SK-N-SH (cell line): ENCODE data around the gene STRA8. TPM values are rescaled to one million over a fixed set of nuclear protein-coding genes. Genes with fewer than 3 reads are reported as not detected.

Experiments
- CTCF ChIA-PET: fragments of 300-600, 350-600 bp; formaldehyde crosslinking; extraction: SDS; loops from one replicate; lab custom pipeline; 2021; lab: Yijun Ruan, JAX
- POLR2A ChIA-PET: fragments of 350-600 bp; sonication (Branson Sonifier 250); formaldehyde crosslinking; extraction: SDS; loops from one replicate; lab custom pipeline; 2020; ENCODE audit warnings: antibody characterized with exemption, inconsistent platforms; lab: Yijun Ruan, JAX
- DNase-seq: peaks from one replicate; pipeline ENCODE4 v3.0.0; 2012
- H2AFZ ChIP-seq: fragments of 200-600 bp; sonication (generic); 2 replicates; pipeline ENCODE4 v1.8.1; 2016; ENCODE audit warnings: antibody characterized with exemption, mild to moderate bottlenecking, low read depth
- H3F3A ChIP-seq: fragments of 200-600 bp; sonication (generic); replicated peaks from 2 replicates; pipeline ENCODE3; 2016; ENCODE audit warnings: antibody characterized with exemption, mild to moderate bottlenecking; ENCODE audit not compliant: insufficient read depth
- H3K27ac ChIP-seq, 2 experiments: fragments of 200-500 bp in 1 of 2; fragments of 200-600 bp in 1 of 2; sonication (Bioruptor generic) in 1 of 2; sonication (generic), shearing (Covaris generic) in 1 of 2; 2 replicates each; pipeline versions ENCODE4 v1.5.1 to v1.6.1; 2014 to 2016; ENCODE audit warnings: low read depth in 2 of 2, inconsistent platforms in 1 of 2, low read length in 1 of 2, mild to moderate bottlenecking in 1 of 2, mixed read lengths in 1 of 2
- H3K27me3 ChIP-seq: fragments of 200-600 bp; sonication (generic), shearing (Covaris generic); 2 replicates; pipeline ENCODE4 v1.6.1; 2016; ENCODE audit warnings: mixed run types; ENCODE audit not compliant: insufficient read depth
- H3K36me3 ChIP-seq, 2 experiments: fragments of 200-500 bp in 1 of 2; fragments of 200-600 bp in 1 of 2; sonication (Bioruptor generic) in 1 of 2; sonication (generic) in 1 of 2; replicated peaks in 1 of 2; 2 replicates each; pipeline versions ENCODE3 to v1.5.1; 2014 to 2016; ENCODE audit warnings: low read length in 1 of 2, mild to moderate bottlenecking in 1 of 2; ENCODE audit not compliant: insufficient read depth in 2 of 2, control insufficient read depth in 1 of 2
- H3K4me1 ChIP-seq, 2 experiments: fragments of 200-500 bp in 1 of 2; fragments of 200-600 bp in 1 of 2; sonication (Bioruptor generic) in 1 of 2; sonication (generic), shearing (Covaris generic) in 1 of 2; 2 replicates each; pipeline versions ENCODE4 v1.5.1 to v1.6.1; 2014 to 2016; ENCODE audit warnings: low read depth in 1 of 2, low read length in 1 of 2, mixed run types in 1 of 2; ENCODE audit not compliant: insufficient read depth in 2 of 2, control insufficient read depth in 1 of 2
- H3K4me2 ChIP-seq: fragments of 200-600 bp; sonication (generic), shearing (Covaris generic); 2 replicates; pipeline ENCODE4 v1.6.1; 2017; ENCODE audit warnings: mixed run types
- H3K4me3 ChIP-seq, 2 experiments: fragments of 200-500 bp in 1 of 2; fragments of 200-600 bp in 1 of 2; sonication (Bioruptor generic) in 1 of 2; sonication (generic), shearing (Covaris generic) in 1 of 2; 2 replicates each; pipeline versions ENCODE4 v1.5.1 to v1.8.1; 2014 to 2016; ENCODE audit warnings: low read depth in 2 of 2, inconsistent platforms in 1 of 2, low read length in 1 of 2, mild to moderate bottlenecking in 1 of 2, mixed read lengths in 1 of 2, moderate library complexity in 1 of 2
- H3K79me2 ChIP-seq: fragments of 200-600 bp; sonication (generic); 2 replicates; pipeline ENCODE4 v1.8.1; 2017; ENCODE audit warnings: mild to moderate bottlenecking; ENCODE audit not compliant: insufficient read depth
- H3K9ac ChIP-seq: fragments of 200-600 bp; sonication (generic); 2 replicates; pipeline ENCODE4 v1.6.1; 2017; ENCODE audit warnings: mixed run types
- H3K9me2 ChIP-seq: fragments of 200-600 bp; sonication (generic); 2 replicates; pipeline ENCODE4 v1.6.1; 2017; ENCODE audit warnings: mixed run types
- H3K9me3 ChIP-seq: fragments of 200-600 bp; sonication (generic); 2 replicates; pipeline ENCODE4 v1.6.1; 2017; ENCODE audit warnings: mixed run types, mild to moderate bottlenecking, moderate library complexity
- H4K20me1 ChIP-seq: fragments of 200-600 bp; sonication (generic); 2 replicates; pipeline ENCODE4 v1.6.1; 2017; ENCODE audit warnings: mild to moderate bottlenecking, mixed run types; ENCODE audit not compliant: insufficient read depth
- ELF1 ChIP-seq: IDR thresholded peaks from 2 replicates; pipeline ENCODE4 v1.4.0; 2012
- FOXJ3 ChIP-seq: sonication (generic); formaldehyde crosslinking; IDR thresholded peaks from 2 replicates; pipeline ENCODE4 v1.5.1; 2020; ENCODE audit warnings: mild to moderate bottlenecking, missing genetic modification reagents
- GATA2 ChIP-seq: sonication (generic); formaldehyde crosslinking; IDR thresholded peaks from 2 replicates; pipeline ENCODE4 v1.5.0; 2020; ENCODE audit warnings: mild to moderate bottlenecking, missing genetic modification reagents
- MAX ChIP-seq: IDR thresholded peaks from 2 replicates; pipeline ENCODE4 v1.4.0; 2012; ENCODE audit warnings: low read depth
- NFIC ChIP-seq: IDR thresholded peaks from 2 replicates; pipeline ENCODE4 v1.4.0; 2012; ENCODE audit warnings: borderline replicate concordance
- NRF1 ChIP-seq: IDR thresholded peaks from 2 replicates; pipeline ENCODE4 v1.6.1; 2012; ENCODE audit warnings: low read depth, mild to moderate bottlenecking, low read length
- RAD21 ChIP-seq: IDR thresholded peaks from 2 replicates; pipeline ENCODE4 v1.6.1; 2012; ENCODE audit warnings: mild to moderate bottlenecking, low read length
- RCOR1 ChIP-seq: fragments of 150-350 bp; IDR thresholded peaks from 2 replicates; pipeline ENCODE4 v1.6.1; 2017; ENCODE audit warnings: antibody characterized with exemption, low read length
- RFX5 ChIP-seq: IDR thresholded peaks from 2 replicates; pipeline ENCODE4 v1.6.1; 2012; ENCODE audit warnings: mild to moderate bottlenecking, improper control_type of control experiment, low read length
- USF2 ChIP-seq: fragments of 150-350 bp; IDR thresholded peaks from 2 replicates; pipeline ENCODE4 v1.6.1; 2017; ENCODE audit warnings: antibody characterized with exemption, low read length, low read depth, borderline replicate concordance
- WGBS: methylation state at CpG from one replicate; pipeline ENCODE4 v1.1.6; 2017; ENCODE audit warnings: low lambda C conversion rate; 5-methylcytosine and 5-hydroxymethylcytosine counted together
- polyA plus RNA-seq, 3 experiments: library from polyadenylated mRNA; depleted of rRNA; stranded (reverse); fragments of >200 nt; gene quantifications; 2 replicates each; pipeline ENCODE4 v1.2.3, GENCODE V29; 2012

STRA8 gene
- polyA plus RNA-seq, 1 of the 3 experiments (the other 2 are of a cell fraction), result not detected

GRCh38 chr7:135260930-135261721 is 27.5 kb downstream of the STRA8 start:
- no peaks in the 10 kb centered on the region for H3F3A ChIP-seq
- no peak overlapping the region for H3K27ac ChIP-seq
- no peaks in the 10 kb centered on the region for H3K9me2 ChIP-seq
- no peak overlapping the region for H2AFZ ChIP-seq
- H3K27me3 ChIP-seq, result no peaks in the 10 kb centered on the region
- WGBS, result 46% methylated on average over 10 of the region's 10 CpGs
- no peak for TF ChIP-seq USF2
- TF ChIP-seq GATA2, result peak; percentile 74
- TF ChIP-seq RCOR1, result peak; percentile 80; the same call in 1 of the 2 replicates
- CTCF ChIA-PET, result interaction anchor here (0.7 to 6.6 kb wide), 10 partner anchors 13 to 385 kb away, joined by 3 to 72 read pairs (median 5); partner anchors contain the start of gene STRA8
- no peak overlapping the region for H3K9ac ChIP-seq
- no peak overlapping the region for H3K4me2 ChIP-seq
- no peaks in the 10 kb centered on the region for H4K20me1 ChIP-seq
- POLR2A ChIA-PET, result no interaction called here
- H3K4me1 ChIP-seq, result peaks cover 0 to 14% of the 10 kb centered on the region in 2 experiments; a peak in 1 of 4 replicates
- DNase-seq, result peak; percentile 57
- H3K9me3 ChIP-seq, result no peaks in the 10 kb centered on the region
- no peak overlapping the region for H3K4me3 ChIP-seq
- no peaks in the 10 kb centered on the region for H3K36me3 ChIP-seq
- no peaks in the 10 kb centered on the region for H3K79me2 ChIP-seq

GRCh38 chr7:135262623-135263320 is 29.1 kb downstream of the STRA8 start:
- no peak overlapping the region for H2AFZ ChIP-seq
- no peaks in the 10 kb centered on the region for H3K79me2 ChIP-seq
- ChIA-PET POLR2A (no interaction called here), CTCF (interaction anchor here (1.1 to 6.6 kb wide), 5 partner anchors 12 to 358 kb away, joined by 4 to 72 read pairs (median 12); no protein-coding TSS in a partner anchor)
- H3K9me2 ChIP-seq, result no peaks in the 10 kb centered on the region
- DNase-seq, result no peak
- H3K9me3 ChIP-seq, result no peaks in the 10 kb centered on the region
- no peaks in the 10 kb centered on the region for H3F3A ChIP-seq
- H3K27me3 ChIP-seq, result no peaks in the 10 kb centered on the region
- WGBS, result 66% methylated on average over 9 of the region's 9 CpGs
- no peak overlapping the region for H3K4me3 ChIP-seq
- H4K20me1 ChIP-seq, result no peaks in the 10 kb centered on the region
- H3K9ac ChIP-seq, result no peak overlapping the region
- H3K27ac ChIP-seq, result no peak overlapping the region
- H3K4me1 ChIP-seq, result peaks cover 0 to 14% of the 10 kb centered on the region in 2 experiments; a peak in 1 of 4 replicates
- H3K36me3 ChIP-seq, result no peaks in the 10 kb centered on the region
- H3K4me2 ChIP-seq, result no peak overlapping the region
- TF ChIP-seq MAX, result no peak
- TF ChIP-seq RAD21, result no peak
- no peak for TF ChIP-seq RFX5
- no peak for TF ChIP-seq FOXJ3 (CRISPR knock-in tag)
- no peak for TF ChIP-seq NFIC
- no peak for TF ChIP-seq ELF1
- no peak for TF ChIP-seq NRF1
- TF ChIP-seq, all 33 proteins: peak for 0
